ENCODE data around the gene CRIP2.

GRCh38 chr14:105476831-105477659 is 2.4 kb downstream of the CRIP2 start:
- TF ChIP-seq CTCF (optimal IDR thresholded peaks at IDR 0.05 in 1 of 3, IDR thresholded peaks at IDR 0.05 in 1 of 3, conservative IDR thresholded peaks at IDR 0.05 in 1 of 3; ENCODE audit: extremely low read depth in 1 of 3, insufficient read depth in 2 of 3, low read length in 3 of 3) (no peak), EZH2 (IDR thresholded peaks at IDR 0.05; ENCODE audit: low read length) (no peak)

Measured in keratinocyte (primary cell).